Osteocyte (in vitro differentiated cells): ENCODE data around the gene XYLT2. TPM values are rescaled to one million over a fixed set of nuclear protein-coding genes. Genes with fewer than 3 reads are reported as not detected.
A peak's percentile ranks its signal among the peaks of the same experiment; 100 is the strongest.

Experiments used
- DNase-seq: peaks from one replicate; pipeline ENCODE4 v3.0.0; 2021; ENCODE audit warnings: mixed read lengths; ENCODE audit not compliant: unreplicated experiment; ENCODE audit errors: extremely low spot score
- H3K27ac Mint-ChIP-seq: one replicate; pipeline ENCODE4 v1.8.0; 2021; ENCODE audit warnings: mild to moderate bottlenecking, mixed read lengths; ENCODE audit not compliant: unreplicated experiment
- H3K27me3 Mint-ChIP-seq: one replicate; pipeline ENCODE4 v1.8.0; 2021; ENCODE audit warnings: mixed read lengths; ENCODE audit not compliant: unreplicated experiment
- H3K36me3 Mint-ChIP-seq: one replicate; pipeline ENCODE4 v1.8.0; 2021; ENCODE audit warnings: mixed read lengths; ENCODE audit not compliant: unreplicated experiment
- H3K4me1 Mint-ChIP-seq: one replicate; pipeline ENCODE4 v1.8.0; 2021; ENCODE audit warnings: mixed read lengths; ENCODE audit not compliant: unreplicated experiment
- H3K4me3 Mint-ChIP-seq: one replicate; pipeline ENCODE4 v1.8.0; 2021; ENCODE audit warnings: mild to moderate bottlenecking, moderate library complexity, mixed read lengths; ENCODE audit not compliant: unreplicated experiment
- H3K9me3 Mint-ChIP-seq: one replicate; pipeline ENCODE4 v1.8.0; 2021; ENCODE audit warnings: mixed read lengths; ENCODE audit not compliant: unreplicated experiment
- CTCF ChIP-seq: fragments of 200-600 bp; sonication (generic); IDR thresholded peaks from 2 replicates; pipeline ENCODE4 v1.5.0; 2021; ENCODE audit warnings: antibody characterized with exemption, mild to moderate bottlenecking, moderate library complexity
- total RNA-seq: library from RNA; stranded (reverse); gene quantifications from 2 replicates; pipeline ENCODE4 v1.2.1, GENCODE V29; 2021

The XYLT2 gene
- total RNA-seq, 1 donor from 2014 or later = 32.0 TPM

- Mint-ChIP-seq H3K36me3 (peaks cover 3% of the 10 kb centered on the region), H3K9me3 (no peaks in the 10 kb centered on the region), H3K4me1 (peaks cover 13% of the 10 kb centered on the region), H3K27ac (no peak overlapping the region), H3K4me3 (no peak overlapping the region), H3K27me3 (no peaks in the 10 kb centered on the region)
- no peak for DNase-seq
- no peak for TF ChIP-seq CTCF
Observed at GRCh38 chr17:50359998-50360461, 14.1 kb downstream of the XYLT2 start.

GRCh38 chr17:50360486-50361115 is 14.7 kb downstream of the XYLT2 start:
- TF ChIP-seq CTCF = no peak
- peaks cover 13% of the 10 kb centered on the region for H3K4me1 Mint-ChIP-seq

GRCh38 chr17:50361561-50362480 is 15.9 kb downstream of the XYLT2 start:
- H3K4me3 Mint-ChIP-seq = no peak overlapping the region
- DNase-seq = no peak
- H3K36me3 Mint-ChIP-seq = peaks cover 3% of the 10 kb centered on the region
- H3K27ac Mint-ChIP-seq = peak overlapping the region; percentile 64
- peak; percentile 77 for TF ChIP-seq CTCF
- no peaks in the 10 kb centered on the region for H3K27me3 Mint-ChIP-seq
- no peaks in the 10 kb centered on the region for H3K9me3 Mint-ChIP-seq
- peaks cover 13% of the 10 kb centered on the region for H3K4me1 Mint-ChIP-seq

More at GRCh38 chr17:50360486-50361115, 14.7 kb downstream of the XYLT2 start:
- Mint-ChIP-seq H3K27me3 (no peaks in the 10 kb centered on the region), H3K36me3 (peaks cover 3% of the 10 kb centered on the region), H3K4me3 (no peak overlapping the region), H3K9me3 (no peaks in the 10 kb centered on the region), H3K27ac (no peak overlapping the region)
- no peak for DNase-seq

- H3K4me3 Mint-ChIP-seq = no peak overlapping the region
- TF ChIP-seq CTCF = no peak
- H3K4me1 Mint-ChIP-seq = peaks cover 13% of the 10 kb centered on the region
- no peak overlapping the region for H3K27ac Mint-ChIP-seq
- no peaks in the 10 kb centered on the region for H3K9me3 Mint-ChIP-seq
- no peaks in the 10 kb centered on the region for H3K27me3 Mint-ChIP-seq
- DNase-seq = no peak
- peaks cover 4% of the 10 kb centered on the region for H3K36me3 Mint-ChIP-seq
Observed at GRCh38 chr17:50362661-50363060, 16.7 kb downstream of the XYLT2 start.
